ENCODE measurements around the gene BRIP1.

DNA sequence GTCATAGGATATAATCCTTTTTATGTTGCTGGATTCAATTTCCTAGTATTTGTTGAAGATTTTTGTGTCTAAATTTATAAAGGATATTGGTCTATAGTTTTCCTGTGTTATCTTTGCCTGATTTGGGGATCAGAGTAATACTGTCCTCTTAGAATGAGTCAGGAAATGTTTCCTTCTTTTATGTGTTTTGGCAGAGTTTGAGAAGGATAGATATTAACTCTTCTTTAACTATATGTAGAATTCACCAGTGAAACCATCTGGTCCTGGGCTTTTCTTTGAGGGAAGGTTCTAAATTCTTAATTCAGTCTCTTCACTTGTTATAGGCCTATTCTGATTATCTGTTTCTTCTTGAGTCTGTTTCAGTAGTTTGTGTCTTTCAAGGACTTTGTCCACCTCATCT lies 206.0 kb downstream of the BRIP1 start:
- TF ChIP-seq EZH2 (IDR thresholded peaks at IDR 0.05; ENCODE audit: insufficient read depth, poor library complexity, severe bottlenecking) (no peak), EZH2phosphoT487 (IDR thresholded peaks at IDR 0.05; ENCODE audit: insufficient read depth, low read depth) (no peak)

Data from GM23248 (cell line).